PC-3 (cell line): Measurements from ENCODE around the gene PDZRN3. TPM values are rescaled to one million over a fixed set of nuclear protein-coding genes. Genes with fewer than 3 reads are reported as not detected.

Experiments
- ATAC-seq: fragments of 200-7000 bp; cut with Tn5 transposase; 2 replicates; pipeline ENCODE4 v1.9.1; 2020; ENCODE audit warnings: mild to moderate bottlenecking, moderate library complexity
- BruUV-seq: library from RNA; stranded (reverse); fragments of 400-500 nt; replicated peaks from 2 replicates; lab custom pipeline; 2021; lab: Mats Ljungman, UMichigan
- CTCF ChIA-PET: fragments of 300-600 bp; sonication (Branson Sonifier 250); formaldehyde crosslinking; loops from one replicate; lab custom pipeline; 2022; ENCODE audit warnings: antibody characterized with exemption; lab: Charles Lee
- POLR2A ChIA-PET: fragments of 300-600 bp; sonication (Branson Sonifier 250); formaldehyde crosslinking; loops from one replicate; lab custom pipeline; 2022; ENCODE audit warnings: antibody characterized with exemption; ENCODE audit not compliant: unreplicated experiment; lab: Charles Lee
- DNase-seq: peaks from one replicate; pipeline ENCODE4 v3.0.0-alpha.2; 2015
- H2AFZ ChIP-seq: fragments of 300-600 bp; sonication (generic); 2 replicates; pipeline ENCODE4 v1.6.0; 2016; ENCODE audit warnings: antibody characterized with exemption, low read length
- H3F3A ChIP-seq: fragments of 300-600 bp; sonication (generic); one replicate; pipeline ENCODE4 v1.6.0; 2017; ENCODE audit warnings: antibody characterized with exemption, low read length, control low read depth, mild to moderate bottlenecking; ENCODE audit not compliant: unreplicated experiment
- H3K27ac ChIP-seq: fragments of 300-600 bp; sonication (generic); 2 replicates; pipeline ENCODE4 v1.5.1; 2016; ENCODE audit warnings: mild to moderate bottlenecking, low read length
- H3K27me3 ChIP-seq: fragments of 300-600 bp; sonication (generic); 2 replicates; pipeline ENCODE4 v1.6.1; 2016; ENCODE audit warnings: low read length, mixed read lengths
- H3K36me3 ChIP-seq: fragments of 300-600 bp; sonication (generic); 2 replicates; pipeline ENCODE4 v1.6.1; 2016; ENCODE audit warnings: low read depth, mixed run types, low read length, mixed read lengths
- H3K4me1 ChIP-seq: fragments of 300-600 bp; sonication (generic); 2 replicates; pipeline ENCODE4 v1.5.1; 2016; ENCODE audit warnings: low read length; ENCODE audit not compliant: insufficient read depth
- H3K4me2 ChIP-seq: fragments of 300-600 bp; sonication (generic); 2 replicates; pipeline ENCODE4 v1.6.0; 2016; ENCODE audit warnings: low read length
- H3K4me3 ChIP-seq: fragments of 300-600 bp; sonication (generic); 2 replicates; pipeline ENCODE4 v1.5.1; 2016; ENCODE audit warnings: mild to moderate bottlenecking, low read length, mixed read lengths
- H3K79me2 ChIP-seq: fragments of 300-600 bp; sonication (generic); 2 replicates; pipeline ENCODE4 v1.6.1; 2017; ENCODE audit warnings: low read length, mixed read lengths
- H3K9ac ChIP-seq: fragments of 300-600 bp; sonication (generic); 2 replicates; pipeline ENCODE4 v1.6.0; 2016; ENCODE audit warnings: mild to moderate bottlenecking, low read length
- H3K9me2 ChIP-seq: fragments of 300-600 bp; sonication (generic); replicated peaks from 2 replicates; pipeline ENCODE4 v1.6.1; 2016; ENCODE audit warnings: mixed run types, low read length, mixed read lengths
- H3K9me3 ChIP-seq: fragments of 300-600 bp; sonication (generic); 2 replicates; pipeline ENCODE4 v1.6.1; 2016; ENCODE audit warnings: low read length, mixed read lengths
- H4K20me1 ChIP-seq: fragments of 300-600 bp; sonication (generic); 2 replicates; pipeline ENCODE4 v1.6.1; 2016; ENCODE audit warnings: low read length, mixed read lengths
- CTCF ChIP-seq: fragments of 300-600 bp; sonication (generic); conservative IDR thresholded peaks from 2 replicates; pipeline ENCODE4 v1.5.1; 2017; ENCODE audit warnings: antibody characterized with exemption, low read depth, mild to moderate bottlenecking, low read length
- EZH2 ChIP-seq: fragments of 300-600 bp; sonication (generic); IDR thresholded peaks from one replicate; pipeline ENCODE4 v1.6.1; 2017; ENCODE audit warnings: antibody characterized with exemption, mild to moderate bottlenecking, low read length; ENCODE audit not compliant: unreplicated experiment
- EZH2phosphoT487 ChIP-seq: fragments of 300-600 bp; sonication (generic); IDR thresholded peaks from 2 replicates; pipeline ENCODE4 v1.6.1; 2018; ENCODE audit warnings: mild to moderate bottlenecking, antibody characterized with exemption, low read length, borderline replicate concordance
- intact Hi-C: fragments of 100-400 bp; cut with micrococcal nuclease; formaldehyde crosslinking; loops from 2 replicates; pipeline ENCODE4 v1.9.0; 2023
- total RNA-seq: library from RNA; depleted of rRNA; stranded (reverse); fragments of >200 nt; gene quantifications from 2 replicates; pipeline ENCODE4 v1.2.3, GENCODE V29; 2014

Gene PDZRN3
- total RNA-seq, 1 experiment from 2014 or later = not detected

GRCh38 chr3:73573204-73573603, 51.5 kb downstream of the PDZRN3 start:
- CTCF ChIA-PET = no interaction called here
- TF ChIP-seq EZH2 = no peak
- TF ChIP-seq EZH2phosphoT487 = no peak
- no peak for TF ChIP-seq CTCF
- no peaks in the 10 kb centered on the region for H3K79me2 ChIP-seq

GRCh38 chr3:73572368-73572767, 52.4 kb downstream of the PDZRN3 start:
- Histone ChIP-seq H3K9me2 (no peaks in the 10 kb centered on the region), H3K4me3 (no peak overlapping the region), H3K27me3 (no peaks in the 10 kb centered on the region), H3K4me1 (no peaks in the 10 kb centered on the region), H4K20me1 (no peaks in the 10 kb centered on the region), H3K79me2 (no peaks in the 10 kb centered on the region), H3K9ac (no peak overlapping the region), H3K27ac (no peak overlapping the region), H2AFZ (no peak overlapping the region), H3K36me3 (no peaks in the 10 kb centered on the region), H3K4me2 (no peak overlapping the region), H3F3A (no peaks in the 10 kb centered on the region), H3K9me3 (0 out of 2 replicates have a peak, but pooled peaks cover 5% of the 10 kb centered on the region)
- CTCF ChIA-PET = no interaction called here
- POLR2A ChIA-PET = no interaction called here
- ATAC-seq = no peak
- intact Hi-C loops = no loop called here
- DNase-seq = no peak
- TF ChIP-seq EZH2 (no peak), CTCF (no peak), EZH2phosphoT487 (no peak)
- BruUV-seq = no TSS peak

More at GRCh38 chr3:73573204-73573603, 51.5 kb downstream of the PDZRN3 start:
- Histone ChIP-seq H3F3A (no peaks in the 10 kb centered on the region), H3K36me3 (no peaks in the 10 kb centered on the region), H3K9me2 (no peaks in the 10 kb centered on the region), H3K9ac (no peak overlapping the region), H3K4me1 (no peaks in the 10 kb centered on the region), H3K27me3 (no peaks in the 10 kb centered on the region), H4K20me1 (no peaks in the 10 kb centered on the region), H3K9me3 (0 out of 2 replicates have a peak, but pooled peaks cover 5% of the 10 kb centered on the region), H3K27ac (no peak overlapping the region), H3K4me2 (no peak overlapping the region), H2AFZ (no peak overlapping the region), H3K4me3 (no peak overlapping the region)
- no peak for DNase-seq
- POLR2A ChIA-PET = no interaction called here
- BruUV-seq = no TSS peak
- intact Hi-C loops = no loop called here
- ATAC-seq = no peak

- Histone ChIP-seq H3F3A (no peaks in the 10 kb centered on the region), H3K9me3 (0 out of 2 replicates have a peak, but pooled peaks cover 5% of the 10 kb centered on the region), H2AFZ (no peak overlapping the region), H3K9me2 (no peaks in the 10 kb centered on the region), H3K36me3 (no peaks in the 10 kb centered on the region), H3K9ac (no peak overlapping the region), H3K79me2 (no peaks in the 10 kb centered on the region), H4K20me1 (no peaks in the 10 kb centered on the region), H3K4me3 (no peak overlapping the region), H3K27me3 (no peaks in the 10 kb centered on the region), H3K4me1 (no peaks in the 10 kb centered on the region), H3K4me2 (no peak overlapping the region), H3K27ac (no peak overlapping the region)
- no TSS peak for BruUV-seq
- TF ChIP-seq EZH2phosphoT487 (no peak), CTCF (no peak), EZH2 (no peak)
- POLR2A ChIA-PET = no interaction called here
- ATAC-seq (no peak), DNase-seq (no peak)
- intact Hi-C loops = no loop called here
- CTCF ChIA-PET = no interaction called here
These were observed 53.4 kb downstream of the PDZRN3 start for GRCh38 chr3:73571238-73571794.
